Measurements from ENCODE around the gene NFKBIL1. TPM values are rescaled to one million over a fixed set of nuclear protein-coding genes. Genes with fewer than 3 reads are reported as not detected.

The NFKBIL1 gene
- total and polyA plus RNA-seq, 2 of the 4 experiments (the other 2 are of a cell fraction): 7.8 to 10.8 TPM

DNA sequence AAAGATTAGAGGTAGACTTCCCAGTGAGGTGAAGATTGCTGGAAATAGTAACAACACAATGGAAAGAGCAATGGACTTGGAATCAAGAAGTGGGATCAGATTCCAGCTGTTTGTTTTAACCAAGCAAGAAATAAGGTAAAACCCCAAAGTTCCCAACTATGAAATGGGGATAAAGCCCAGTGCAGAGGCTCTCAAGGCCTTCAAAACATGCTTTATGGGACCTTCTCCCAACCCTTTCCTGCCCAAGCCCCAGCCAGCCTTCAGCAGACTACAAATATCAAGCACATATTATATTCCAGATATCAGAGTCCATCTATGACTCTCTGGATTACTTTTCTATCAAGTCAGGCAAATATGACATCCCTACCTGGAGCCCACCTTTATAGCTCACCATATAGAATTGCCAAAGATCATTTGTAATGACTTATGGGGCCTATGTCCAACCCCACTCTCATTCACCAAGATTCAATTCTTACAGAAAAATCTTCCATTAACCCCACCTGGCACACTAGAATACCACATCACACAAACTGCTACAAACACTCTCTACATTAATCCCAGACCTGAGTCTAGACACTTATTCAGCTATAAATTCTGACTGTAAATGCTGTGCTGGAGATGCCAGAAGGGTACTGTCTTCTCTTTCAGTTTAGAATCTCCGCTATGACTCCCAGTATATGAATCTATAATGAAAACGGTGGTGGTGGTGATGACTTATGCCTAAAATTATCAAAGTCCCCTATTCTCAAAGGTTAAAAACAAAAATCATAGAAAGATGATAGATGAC is 11.7 kb upstream of the NFKBIL1 start:
- H2BK5ac ChIP-seq (ENCODE audit: low read depth, low read length, poor library complexity, severe bottlenecking): no peak overlapping the region

More for the DNA sequence above, 11.7 kb upstream of the NFKBIL1 start:
- no peaks in the 10 kb centered on the region for H3K27me3 ChIP-seq (ENCODE audit: control insufficient read depth, insufficient read depth, low read length)
- peaks cover 78% of the 10 kb centered on the region for H3K36me3 ChIP-seq (ENCODE audit: control insufficient read depth, insufficient read depth, low read length)
- CTCF ChIA-PET: no interaction called here
- peaks cover 90% of the 10 kb centered on the region for H4K20me1 ChIP-seq (ENCODE audit: insufficient read depth, low read length)
- dilution Hi-C loops (cut with HindIII; ENCODE audit: low sequenced_read_pairs, unreplicated experiment) (no loop called here), intact Hi-C loops (cut with micrococcal nuclease) (no loop called here), in situ Hi-C loops (cut with MboI; ENCODE audit: low sequenced_read_pairs) (no loop called here)
- H3K9ac ChIP-seq (ENCODE audit: low read depth, low read length): no peak overlapping the region
- no peak overlapping the region for H4K5ac ChIP-seq (ENCODE audit: low read depth, low read length)
- no peak overlapping the region for H4K8ac ChIP-seq (ENCODE audit: low read depth in 2 of 2, low read length in 2 of 2)
- no peak overlapping the region for H3K14ac ChIP-seq (replicated peaks; ENCODE audit: low read depth, low read length)
- no peak for ATAC-seq (ENCODE audit: low read depth)
- H3K79me1 ChIP-seq (ENCODE audit: low read depth in 1 of 2, low read length in 2 of 2): peaks cover 41 to 81% of the 10 kb centered on the region in 2 experiments
- H3K9me1 ChIP-seq (ENCODE audit: insufficient read depth, low read length): 0 out of 2 replicates have a peak, but pooled peaks cover 8% of the 10 kb centered on the region
- H3K4ac ChIP-seq (ENCODE audit: low read depth, low read length): no peak overlapping the region
- peaks cover 10% of the 10 kb centered on the region for H3K4me1 ChIP-seq (ENCODE audit: control insufficient read depth, insufficient read depth, low read length)
- no peak overlapping the region for H3K18ac ChIP-seq (ENCODE audit: low read depth, low read length)
- POLR2A ChIA-PET (ENCODE audit: unreplicated experiment): interaction anchor here (0.6 kb wide), 1 partner anchor 557 kb away, joined by 3 read pairs; no protein-coding TSS in a partner anchor
- no peak overlapping the region for H3K56ac ChIP-seq (ENCODE audit: extremely low read depth, insufficient read depth, low read length)
- H3K23ac ChIP-seq (ENCODE audit: low read depth, low read length): no peak overlapping the region
- TF ChIP-seq MXI1 (IDR thresholded peaks at IDR 0.05; ENCODE audit: borderline replicate concordance, low read depth, low read length) (no peak), MAZ (IDR thresholded peaks at IDR 0.05; ENCODE audit: borderline replicate concordance, low read depth, low read length) (no peak), RAD21 (IDR thresholded peaks at IDR 0.05; ENCODE audit: low read length) (no peak), FOS (IDR thresholded peaks at IDR 0.05; ENCODE audit: low read depth, low read length) (no peak), POLR2A (IDR thresholded peaks at IDR 0.05; ENCODE audit: low read depth, low read length) (no peak), CEBPB (IDR thresholded peaks at IDR 0.05; ENCODE audit: low read depth, low read length) (no peak), BHLHE40 (IDR thresholded peaks at IDR 0.05; ENCODE audit: low read depth, low read length) (no peak), SMC3 (IDR thresholded peaks at IDR 0.05; ENCODE audit: low read depth, low read length) (no peak), CHD1 (IDR thresholded peaks at IDR 0.05; ENCODE audit: low read depth, low read length) (no peak), RFX5 (IDR thresholded peaks at IDR 0.05; ENCODE audit: low read depth, low read length) (no peak), MAFK (IDR thresholded peaks at IDR 0.05; ENCODE audit: low read depth, low read length) (no peak)
- no peak overlapping the region for H3K4me3 ChIP-seq (ENCODE audit: insufficient read depth, low read depth, low read length)
- no peak overlapping the region for H2BK120ac ChIP-seq (ENCODE audit: low read depth, low read length)
- H2BK15ac ChIP-seq (ENCODE audit: low read depth, low read length): no peak overlapping the region
- DNase-seq: no peak
- no peak overlapping the region for H2AK9ac ChIP-seq (replicated peaks; ENCODE audit: low read depth, low read length, poor library complexity)
- H2AK5ac ChIP-seq (ENCODE audit: low read depth, low read length): no peak overlapping the region
- H2BK20ac ChIP-seq (ENCODE audit: low read depth, low read length): no peak overlapping the region
- no CpG with 5 or more reads among the region's 2 CpGs for WGBS, 2 experiments (ENCODE audit: extremely low coverage in 2 of 2, insufficient read length in 1 of 2)
- no peaks in the 10 kb centered on the region for H3K9me3 ChIP-seq (ENCODE audit: control insufficient read depth, insufficient read depth, low read length)
- BruUV-seq (replicated peaks): no TSS peak
- no peak overlapping the region for H2AFZ ChIP-seq (replicated peaks; ENCODE audit: low read length, poor library complexity)
- no peak overlapping the region for H3K4me2 ChIP-seq (ENCODE audit: low read depth, low read length)
- H3K27ac ChIP-seq (ENCODE audit: insufficient read depth, low read length): no peak overlapping the region
- no peak overlapping the region for H4K91ac ChIP-seq (ENCODE audit: insufficient read depth, low read depth, low read length)

All from IMR-90 (cell line).